ENCODE results near the gene DLG2.

The DLG2 gene

GRCh38 chr11:84819537-84819936 is 807.6 kb downstream of the DLG2 start:
- no peak for DNase-seq (ENCODE audit: insufficient read length, low spot score)
- no peak for TF ChIP-seq TAF1 (IDR thresholded peaks at IDR 0.05; ENCODE audit: low read depth, low read length)
- no peak for TF ChIP-seq POLR2AphosphoS5 (IDR thresholded peaks at IDR 0.05; ENCODE audit: low read depth, low read length)
- TF ChIP-seq POU2F2 (IDR thresholded peaks at IDR 0.05; ENCODE audit: low read depth, low read length), result no peak
- no peak for FAIRE-seq

DNA sequence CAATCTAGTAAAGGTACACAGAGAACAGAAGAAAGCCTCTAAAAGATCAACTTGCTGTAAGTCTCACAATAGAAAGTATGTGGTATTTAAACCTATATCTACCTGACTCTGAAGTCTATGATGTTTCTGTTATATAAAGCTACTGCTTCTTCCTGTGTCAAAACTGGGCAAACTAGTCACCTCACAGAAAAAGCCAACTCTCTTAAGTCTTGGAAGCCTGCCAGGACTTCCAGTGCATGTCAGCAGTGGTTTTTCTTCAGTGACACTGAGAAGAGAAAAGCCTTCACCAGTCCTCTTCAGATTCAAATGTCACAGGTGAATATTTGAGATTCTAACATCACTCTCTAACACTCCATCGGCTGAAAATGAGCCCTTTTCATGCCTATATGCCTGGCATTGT is 808.0 kb downstream of the DLG2 start:
- FAIRE-seq (no peak), DNase-seq (ENCODE audit: insufficient read length, low spot score) (no peak)
- TF ChIP-seq POLR2AphosphoS5 (IDR thresholded peaks at IDR 0.05; ENCODE audit: low read depth, low read length), result no peak
- no peak for TF ChIP-seq PAX5 (IDR thresholded peaks at IDR 0.05; ENCODE audit: insufficient read depth, low read length, severe bottlenecking)

DNA sequence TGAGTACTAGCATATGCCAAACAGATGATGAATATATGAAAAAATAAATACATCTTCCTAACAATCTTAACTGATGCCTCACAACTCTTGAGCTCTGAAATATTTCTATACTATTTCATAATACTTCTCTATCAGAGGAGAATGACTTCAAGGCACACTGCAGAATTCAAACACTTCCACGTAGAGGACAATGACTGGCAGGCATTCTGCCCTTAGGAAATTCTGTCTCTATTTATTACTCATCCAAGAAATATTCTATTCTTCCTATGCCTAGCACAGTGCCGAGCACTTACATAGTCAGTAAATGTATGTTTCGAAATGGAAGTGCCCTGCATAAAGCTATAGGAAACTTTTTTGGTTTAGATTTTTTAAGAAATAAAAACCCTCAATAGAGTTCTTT is 809.1 kb downstream of the DLG2 start:
- DNase-seq (ENCODE audit: insufficient read length, low spot score), result no peak
- FAIRE-seq, result no peak
- TF ChIP-seq PAX5 (IDR thresholded peaks at IDR 0.05; ENCODE audit: insufficient read depth, low read length, severe bottlenecking), result no peak
- no peak for TF ChIP-seq POU2F2 (IDR thresholded peaks at IDR 0.05; ENCODE audit: low read depth, low read length)
- TF ChIP-seq SPI1 (IDR thresholded peaks at IDR 0.05; ENCODE audit: low read depth, low read length), result no peak
- TF ChIP-seq POLR2A (IDR thresholded peaks at IDR 0.05; ENCODE audit: low read depth, low read length), result no peak

DNA sequence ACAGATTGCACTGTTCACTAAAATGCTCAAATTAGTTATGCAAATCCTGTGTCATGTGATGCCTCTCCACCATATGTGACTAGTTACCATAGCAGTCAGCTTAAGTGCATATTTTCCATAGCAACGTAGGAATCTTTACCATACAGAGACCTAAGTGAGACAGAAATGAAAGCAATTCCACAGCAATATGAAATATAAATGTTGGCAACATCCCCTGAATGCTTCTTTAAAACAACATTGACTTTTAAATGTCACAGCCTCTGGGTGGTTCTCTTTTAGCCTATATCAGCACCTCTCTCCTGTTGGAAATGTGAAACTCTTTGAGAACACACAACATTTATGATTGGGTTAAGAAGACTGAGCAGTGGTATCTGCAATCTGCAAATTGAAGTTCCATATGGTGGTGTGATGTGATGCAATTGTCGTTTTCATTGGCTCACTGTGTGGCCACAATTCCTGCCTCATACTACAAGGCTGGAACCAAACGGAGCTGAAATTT is 814.6 kb downstream of the DLG2 start:
- TF ChIP-seq TAF1 (IDR thresholded peaks at IDR 0.05; ENCODE audit: low read depth, low read length) (no peak), POLR2A (IDR thresholded peaks at IDR 0.05; ENCODE audit: low read depth, low read length) (no peak), SPI1 (IDR thresholded peaks at IDR 0.05; ENCODE audit: low read depth, low read length) (no peak), PAX5 (IDR thresholded peaks at IDR 0.05; ENCODE audit: insufficient read depth, low read length, severe bottlenecking) (no peak), POLR2AphosphoS5 (IDR thresholded peaks at IDR 0.05; ENCODE audit: low read depth, low read length) (no peak), POU2F2 (IDR thresholded peaks at IDR 0.05; ENCODE audit: low read depth, low read length) (no peak)
- no peak for DNase-seq (ENCODE audit: insufficient read length, low spot score)
- FAIRE-seq, result no peak

DNA sequence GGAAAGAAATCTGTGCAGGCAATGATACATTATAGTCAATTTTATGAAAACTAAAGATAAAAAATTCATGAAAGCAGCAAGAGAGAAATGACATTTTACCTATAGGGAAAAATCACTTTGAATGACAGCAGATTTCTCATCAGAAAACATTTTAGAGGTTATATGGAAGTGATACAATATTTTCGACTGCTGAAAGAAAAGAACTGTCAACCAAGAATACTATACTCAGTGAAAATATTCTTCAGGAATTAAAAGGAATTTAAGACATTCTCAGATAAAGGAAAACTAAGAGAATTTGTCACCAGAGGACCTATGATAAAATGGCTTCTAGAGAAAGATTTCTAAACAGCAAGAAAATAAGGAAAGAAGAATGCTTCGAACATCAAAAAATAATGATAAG is 820.8 kb downstream of the DLG2 start:
- DNase-seq (ENCODE audit: insufficient read length, low spot score) (no peak), FAIRE-seq (no peak)
- no peak for TF ChIP-seq POLR2A (IDR thresholded peaks at IDR 0.05; ENCODE audit: low read depth, low read length)
- no peak for TF ChIP-seq POU2F2 (IDR thresholded peaks at IDR 0.05; ENCODE audit: low read depth, low read length)

GRCh38 chr11:84804041-84804440 is 823.1 kb downstream of the DLG2 start:
- no peak for TF ChIP-seq PAX5 (IDR thresholded peaks at IDR 0.05; ENCODE audit: insufficient read depth, low read length, severe bottlenecking)
- no peak for TF ChIP-seq TAF1 (IDR thresholded peaks at IDR 0.05; ENCODE audit: low read depth, low read length)
- TF ChIP-seq POU2F2 (IDR thresholded peaks at IDR 0.05; ENCODE audit: low read depth, low read length), result no peak
- no peak for TF ChIP-seq POLR2AphosphoS5 (IDR thresholded peaks at IDR 0.05; ENCODE audit: low read depth, low read length)
- no peak for TF ChIP-seq SPI1 (IDR thresholded peaks at IDR 0.05; ENCODE audit: low read depth, low read length)
- TF ChIP-seq POLR2A (IDR thresholded peaks at IDR 0.05; ENCODE audit: low read depth, low read length), result no peak
- DNase-seq (ENCODE audit: insufficient read length, low spot score), result no peak
- no peak for FAIRE-seq

- no peak for TF ChIP-seq POLR2AphosphoS5 (IDR thresholded peaks at IDR 0.05; ENCODE audit: low read depth, low read length)
- TF ChIP-seq PAX5 (IDR thresholded peaks at IDR 0.05; ENCODE audit: insufficient read depth, low read length, severe bottlenecking), result no peak
- DNase-seq (ENCODE audit: insufficient read length, low spot score) (no peak), FAIRE-seq (no peak)
Measured at GRCh38 chr11:84800755-84801346, 826.3 kb downstream of the DLG2 start.

GRCh38 chr11:84799112-84799511 is 828.0 kb downstream of the DLG2 start:
- no peak for FAIRE-seq
- TF ChIP-seq POLR2A (IDR thresholded peaks at IDR 0.05; ENCODE audit: low read depth, low read length) (no peak), POLR2AphosphoS5 (IDR thresholded peaks at IDR 0.05; ENCODE audit: low read depth, low read length) (no peak), PAX5 (IDR thresholded peaks at IDR 0.05; ENCODE audit: insufficient read depth, low read length, severe bottlenecking) (no peak), SPI1 (IDR thresholded peaks at IDR 0.05; ENCODE audit: low read depth, low read length) (no peak), POU2F2 (IDR thresholded peaks at IDR 0.05; ENCODE audit: low read depth, low read length) (no peak), TAF1 (IDR thresholded peaks at IDR 0.05; ENCODE audit: low read depth, low read length) (no peak)
- no peak for DNase-seq (ENCODE audit: insufficient read length, low spot score)

GRCh38 chr11:84795698-84796097 is 831.4 kb downstream of the DLG2 start:
- no peak for FAIRE-seq
- DNase-seq (ENCODE audit: insufficient read length, low spot score), result no peak

GRCh38 chr11:84794663-84795443 is 832.3 kb downstream of the DLG2 start:
- DNase-seq (ENCODE audit: insufficient read length, low spot score) (no peak), FAIRE-seq (no peak)
- no peak for TF ChIP-seq POU2F2 (IDR thresholded peaks at IDR 0.05; ENCODE audit: low read depth, low read length)
- TF ChIP-seq SPI1 (IDR thresholded peaks at IDR 0.05; ENCODE audit: low read depth, low read length), result no peak
- no peak for TF ChIP-seq TAF1 (IDR thresholded peaks at IDR 0.05; ENCODE audit: low read depth, low read length)
- TF ChIP-seq PAX5 (IDR thresholded peaks at IDR 0.05; ENCODE audit: insufficient read depth, low read length, severe bottlenecking), result no peak

More at GRCh38 chr11:84795698-84796097, 831.4 kb downstream of the DLG2 start:
- TF ChIP-seq SPI1 (IDR thresholded peaks at IDR 0.05; ENCODE audit: low read depth, low read length), result no peak
- TF ChIP-seq POLR2AphosphoS5 (IDR thresholded peaks at IDR 0.05; ENCODE audit: low read depth, low read length), result no peak
- TF ChIP-seq POLR2A (IDR thresholded peaks at IDR 0.05; ENCODE audit: low read depth, low read length), result no peak
- TF ChIP-seq POU2F2 (IDR thresholded peaks at IDR 0.05; ENCODE audit: low read depth, low read length), result no peak
- TF ChIP-seq PAX5 (IDR thresholded peaks at IDR 0.05; ENCODE audit: insufficient read depth, low read length, severe bottlenecking), result no peak
- no peak for TF ChIP-seq TAF1 (IDR thresholded peaks at IDR 0.05; ENCODE audit: low read depth, low read length)

All from GM12891 (cell line).